HL-60 (cell line): ENCODE data around the gene BARHL1.

Experiments
- DNase-seq, 2 experiments: peaks; one replicate each; pipeline ENCODE4 v3.0.0-alpha.2; 2010 to 2020; ENCODE audit warnings: low read depth in 1 of 2, low spot score in 1 of 2
- H3K27ac ChIP-seq: fragments of 250-450 bp; sonication (Bioruptor Pico); replicated peaks from 2 replicates; pipeline ENCODE4 v1.5.1; 2020; ENCODE audit warnings: mild to moderate bottlenecking, moderate library complexity
- H3K27me3 ChIP-seq: fragments of 250-450 bp; sonication (Bioruptor Pico); 2 replicates; pipeline ENCODE4 v1.5.1; 2021; ENCODE audit warnings: mild to moderate bottlenecking, moderate library complexity; ENCODE audit not compliant: insufficient read depth, poor library complexity, severe bottlenecking
- H3K4me3 ChIP-seq: replicated peaks from 2 replicates; pipeline ENCODE4 v1.5.1; 2011; ENCODE audit warnings: mild to moderate bottlenecking, control low read depth, low read length; ENCODE audit not compliant: insufficient read depth
- GABPA ChIP-seq: IDR thresholded peaks from 2 replicates; pipeline ENCODE4 v1.6.1; 2012; ENCODE audit warnings: low read depth
- POLR2AphosphoS5 ChIP-seq: IDR thresholded peaks from 2 replicates; pipeline ENCODE4 v1.6.1; 2012; ENCODE audit warnings: low read depth
- SPI1 ChIP-seq: IDR thresholded peaks from 2 replicates; pipeline ENCODE4 v1.6.1; 2012; ENCODE audit warnings: low read depth, mild to moderate bottlenecking, borderline replicate concordance
- TF ChIP-seq, protein P1 (sequence below): IDR thresholded peaks from one replicate; pipeline ENCODE4 v1.5.1; 2011; ENCODE audit warnings: low read length, control low read depth, inconsistent platforms; ENCODE audit not compliant: insufficient read depth
- TF ChIP-seq, protein P2 (sequence below): IDR thresholded peaks from 2 replicates; pipeline ENCODE4 v1.6.1; 2012; ENCODE audit warnings: low read depth; ENCODE audit not compliant: insufficient replicate concordance

BARHL1 gene

DNA sequence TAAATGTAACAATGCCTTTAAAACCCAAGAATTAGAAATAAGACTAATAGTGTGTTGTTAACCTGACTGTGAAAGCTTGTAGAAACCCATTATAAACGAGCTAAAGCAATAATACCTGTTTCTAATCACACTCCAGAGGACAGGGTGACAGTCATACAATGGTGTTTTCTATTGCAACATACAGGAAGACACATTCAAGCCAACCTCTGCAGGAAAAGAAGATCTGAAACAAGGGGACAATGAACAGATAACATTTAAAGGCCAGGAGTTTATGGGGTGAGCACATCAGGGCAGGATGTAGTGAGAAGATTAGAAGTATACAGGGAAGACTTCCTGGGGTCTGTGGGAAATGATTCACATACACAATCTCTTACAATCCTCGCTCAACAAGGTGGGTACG, 13.8 kb downstream of the BARHL1 start:
- Histone ChIP-seq H3K27me3 (peaks cover 7% of the 10 kb centered on the region), H3K27ac (no peak overlapping the region), H3K4me3 (no peak overlapping the region)
- DNase-seq = no peak
- TF ChIP-seq, protein P1, sequence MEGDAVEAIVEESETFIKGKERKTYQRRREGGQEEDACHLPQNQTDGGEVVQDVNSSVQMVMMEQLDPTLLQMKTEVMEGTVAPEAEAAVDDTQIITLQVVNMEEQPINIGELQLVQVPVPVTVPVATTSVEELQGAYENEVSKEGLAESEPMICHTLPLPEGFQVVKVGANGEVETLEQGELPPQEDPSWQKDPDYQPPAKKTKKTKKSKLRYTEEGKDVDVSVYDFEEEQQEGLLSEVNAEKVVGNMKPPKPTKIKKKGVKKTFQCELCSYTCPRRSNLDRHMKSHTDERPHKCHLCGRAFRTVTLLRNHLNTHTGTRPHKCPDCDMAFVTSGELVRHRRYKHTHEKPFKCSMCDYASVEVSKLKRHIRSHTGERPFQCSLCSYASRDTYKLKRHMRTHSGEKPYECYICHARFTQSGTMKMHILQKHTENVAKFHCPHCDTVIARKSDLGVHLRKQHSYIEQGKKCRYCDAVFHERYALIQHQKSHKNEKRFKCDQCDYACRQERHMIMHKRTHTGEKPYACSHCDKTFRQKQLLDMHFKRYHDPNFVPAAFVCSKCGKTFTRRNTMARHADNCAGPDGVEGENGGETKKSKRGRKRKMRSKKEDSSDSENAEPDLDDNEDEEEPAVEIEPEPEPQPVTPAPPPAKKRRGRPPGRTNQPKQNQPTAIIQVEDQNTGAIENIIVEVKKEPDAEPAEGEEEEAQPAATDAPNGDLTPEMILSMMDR = no peak
- TF ChIP-seq GABPA (no peak), SPI1 (no peak), POLR2AphosphoS5 (no peak)
- TF ChIP-seq, protein P2, sequence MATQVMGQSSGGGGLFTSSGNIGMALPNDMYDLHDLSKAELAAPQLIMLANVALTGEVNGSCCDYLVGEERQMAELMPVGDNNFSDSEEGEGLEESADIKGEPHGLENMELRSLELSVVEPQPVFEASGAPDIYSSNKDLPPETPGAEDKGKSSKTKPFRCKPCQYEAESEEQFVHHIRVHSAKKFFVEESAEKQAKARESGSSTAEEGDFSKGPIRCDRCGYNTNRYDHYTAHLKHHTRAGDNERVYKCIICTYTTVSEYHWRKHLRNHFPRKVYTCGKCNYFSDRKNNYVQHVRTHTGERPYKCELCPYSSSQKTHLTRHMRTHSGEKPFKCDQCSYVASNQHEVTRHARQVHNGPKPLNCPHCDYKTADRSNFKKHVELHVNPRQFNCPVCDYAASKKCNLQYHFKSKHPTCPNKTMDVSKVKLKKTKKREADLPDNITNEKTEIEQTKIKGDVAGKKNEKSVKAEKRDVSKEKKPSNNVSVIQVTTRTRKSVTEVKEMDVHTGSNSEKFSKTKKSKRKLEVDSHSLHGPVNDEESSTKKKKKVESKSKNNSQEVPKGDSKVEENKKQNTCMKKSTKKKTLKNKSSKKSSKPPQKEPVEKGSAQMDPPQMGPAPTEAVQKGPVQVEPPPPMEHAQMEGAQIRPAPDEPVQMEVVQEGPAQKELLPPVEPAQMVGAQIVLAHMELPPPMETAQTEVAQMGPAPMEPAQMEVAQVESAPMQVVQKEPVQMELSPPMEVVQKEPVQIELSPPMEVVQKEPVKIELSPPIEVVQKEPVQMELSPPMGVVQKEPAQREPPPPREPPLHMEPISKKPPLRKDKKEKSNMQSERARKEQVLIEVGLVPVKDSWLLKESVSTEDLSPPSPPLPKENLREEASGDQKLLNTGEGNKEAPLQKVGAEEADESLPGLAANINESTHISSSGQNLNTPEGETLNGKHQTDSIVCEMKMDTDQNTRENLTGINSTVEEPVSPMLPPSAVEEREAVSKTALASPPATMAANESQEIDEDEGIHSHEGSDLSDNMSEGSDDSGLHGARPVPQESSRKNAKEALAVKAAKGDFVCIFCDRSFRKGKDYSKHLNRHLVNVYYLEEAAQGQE = no peak

GRCh38 chr9:132597073-132597775, 14.8 kb downstream of the BARHL1 start:
- peak; percentile 41; the same call in 1 of the 2 replicates for TF ChIP-seq POLR2AphosphoS5
- TF ChIP-seq, protein P1 = no peak
- peak; percentile 57; the same call in 1 of the 2 replicates for TF ChIP-seq SPI1
- H3K27me3 ChIP-seq = no peaks in the 10 kb centered on the region
- DNase-seq = peak; percentile 61 to 75
- H3K27ac ChIP-seq = peak overlapping the region; percentile 14
- H3K4me3 ChIP-seq = no peak overlapping the region

GRCh38 chr9:132600326-132600984, 18.0 kb downstream of the BARHL1 start:
- no peak overlapping the region for H3K4me3 ChIP-seq
- no peaks in the 10 kb centered on the region for H3K27me3 ChIP-seq
- no peak for DNase-seq
- TF ChIP-seq SPI1 = no peak
- no peak for TF ChIP-seq GABPA
- no peak for TF ChIP-seq POLR2AphosphoS5
- TF ChIP-seq, protein P2 = no peak
- TF ChIP-seq, protein P1 = no peak
- no peak overlapping the region for H3K27ac ChIP-seq

- no peak for DNase-seq
- Histone ChIP-seq H3K4me3 (no peak overlapping the region), H3K27me3 (no peaks in the 10 kb centered on the region), H3K27ac (no peak overlapping the region)
- TF ChIP-seq, protein P1 = no peak
- no peak for TF ChIP-seq GABPA
- TF ChIP-seq SPI1 = no peak
- TF ChIP-seq, protein P2 = no peak
- no peak for TF ChIP-seq POLR2AphosphoS5
Measured at GRCh38 chr9:132602207-132602606, 19.8 kb downstream of the BARHL1 start.
